Mononuclear cell (primary cell): ENCODE data around the gene STX17. TPM values are rescaled to one million over a fixed set of nuclear protein-coding genes. Genes with fewer than 3 reads are reported as not detected.
A peak's percentile ranks its signal among the peaks of the same experiment; 100 is the strongest.

Experiments used
- H3K27me3 ChIP-seq: 2 replicates; pipeline ENCODE4 v1.6.0; 2011; ENCODE audit warnings: low read length, control low read depth; ENCODE audit not compliant: insufficient read depth
- H3K4me1 ChIP-seq: 2 replicates; pipeline ENCODE4 v1.5.1; 2011; ENCODE audit warnings: mild to moderate bottlenecking, low read length, control low read depth; ENCODE audit not compliant: insufficient read depth
- H3K4me3 ChIP-seq: 2 replicates; pipeline ENCODE4 v1.5.1; 2011; ENCODE audit warnings: mild to moderate bottlenecking, low read length, moderate library complexity
- H3K9me3 ChIP-seq: 2 replicates; pipeline ENCODE4 v1.5.1; 2011; ENCODE audit warnings: low read depth, mild to moderate bottlenecking, control low read depth, low read length
- total RNA-seq: library from RNA; depleted of rRNA; stranded (reverse); fragments of >200 nt; gene quantifications from one replicate; pipeline ENCODE4 v1.2.3, GENCODE V29; 2012

STX17 gene
- total RNA-seq, 1 donor: 25.4 TPM

DNA sequence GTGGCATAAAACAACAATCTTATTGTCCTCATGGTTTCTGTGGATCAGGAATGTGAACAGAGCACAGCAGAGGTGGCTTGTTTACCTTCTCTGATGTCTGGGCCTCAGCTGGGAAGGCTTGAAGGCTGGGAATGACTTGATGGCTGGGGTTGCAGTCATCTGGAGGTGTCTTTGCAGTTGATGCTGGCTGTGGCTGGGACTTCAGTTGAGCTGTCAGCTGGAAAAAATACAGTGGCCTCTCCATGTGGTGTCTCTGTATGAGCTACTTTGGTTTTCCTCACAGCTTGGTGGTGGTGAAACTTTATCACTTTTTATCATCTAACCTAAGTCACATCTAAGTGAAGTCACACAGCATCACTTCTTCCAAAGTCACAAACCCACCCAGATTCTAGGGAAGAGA is 24.7 kb upstream of the STX17 start:
- no peaks in the 10 kb centered on the region for H3K9me3 ChIP-seq
- H3K4me3 ChIP-seq: no peak overlapping the region
- H3K4me1 ChIP-seq: no peaks in the 10 kb centered on the region
- no peaks in the 10 kb centered on the region for H3K27me3 ChIP-seq

DNA sequence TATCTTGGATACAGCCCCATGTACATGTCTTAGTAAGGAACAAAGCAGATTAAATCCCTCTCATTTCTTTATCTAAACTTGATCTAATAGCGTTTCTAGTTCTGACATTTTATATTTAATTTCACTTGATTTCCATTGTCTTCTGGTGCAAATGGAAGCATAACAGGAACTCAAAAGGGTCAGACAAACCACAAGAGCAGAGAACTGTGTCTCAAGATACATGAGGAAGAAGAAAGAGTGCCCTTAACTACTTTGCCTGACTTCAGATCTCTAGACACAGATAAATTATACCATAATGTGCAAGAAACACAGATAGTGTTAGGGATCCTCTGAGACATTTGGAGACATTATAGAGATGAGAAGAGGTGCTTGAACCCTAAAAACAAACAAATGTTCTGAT is 20.7 kb upstream of the STX17 start:
- H3K4me3 ChIP-seq: no peak overlapping the region
- H3K27me3 ChIP-seq: no peaks in the 10 kb centered on the region
- H3K4me1 ChIP-seq: no peaks in the 10 kb centered on the region
- no peaks in the 10 kb centered on the region for H3K9me3 ChIP-seq

DNA sequence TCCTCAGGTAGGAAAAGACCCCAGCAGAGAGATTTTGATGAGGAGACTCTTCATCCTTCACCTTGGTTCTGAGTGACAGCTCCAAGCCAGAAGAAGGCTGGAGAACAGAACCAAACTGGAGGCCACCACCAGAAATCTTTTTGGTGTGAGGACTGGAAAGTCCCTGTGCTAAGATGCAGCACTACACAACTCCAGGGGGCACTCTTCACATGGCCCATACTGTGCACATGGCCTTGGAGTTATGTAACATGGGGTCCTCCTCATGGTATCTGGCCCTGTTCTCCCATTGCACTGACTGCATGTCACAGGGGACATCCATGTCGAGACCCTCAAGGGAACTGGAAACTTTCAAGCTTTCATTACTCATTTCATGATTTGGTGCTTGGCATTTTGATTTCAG is 17.3 kb upstream of the STX17 start:
- Histone ChIP-seq H3K4me3 (no peak overlapping the region), H3K4me1 (no peaks in the 10 kb centered on the region), H3K9me3 (no peaks in the 10 kb centered on the region), H3K27me3 (no peaks in the 10 kb centered on the region)

DNA sequence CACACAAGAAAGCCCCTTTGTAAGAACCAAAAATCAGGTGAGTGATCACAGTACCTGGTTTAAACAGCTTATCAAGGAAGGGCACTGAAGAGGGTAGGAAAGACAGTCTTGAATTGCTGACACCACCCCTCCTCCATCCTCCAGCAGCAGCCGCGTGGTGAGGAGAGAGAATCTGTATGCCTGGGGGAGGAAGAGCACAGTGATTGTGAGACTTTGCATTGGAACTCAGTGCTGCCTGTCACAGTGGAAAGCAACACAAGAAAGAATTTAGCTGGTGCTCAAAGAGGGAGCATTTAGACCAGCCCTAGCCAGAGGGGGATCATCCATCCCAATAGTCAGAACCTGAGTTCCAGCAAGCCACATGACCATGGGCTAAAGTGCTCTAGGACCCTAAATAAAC is 11.6 kb upstream of the STX17 start:
- Histone ChIP-seq H3K9me3 (no peaks in the 10 kb centered on the region), H3K27me3 (no peaks in the 10 kb centered on the region), H3K4me3 (no peak overlapping the region), H3K4me1 (no peaks in the 10 kb centered on the region)

DNA sequence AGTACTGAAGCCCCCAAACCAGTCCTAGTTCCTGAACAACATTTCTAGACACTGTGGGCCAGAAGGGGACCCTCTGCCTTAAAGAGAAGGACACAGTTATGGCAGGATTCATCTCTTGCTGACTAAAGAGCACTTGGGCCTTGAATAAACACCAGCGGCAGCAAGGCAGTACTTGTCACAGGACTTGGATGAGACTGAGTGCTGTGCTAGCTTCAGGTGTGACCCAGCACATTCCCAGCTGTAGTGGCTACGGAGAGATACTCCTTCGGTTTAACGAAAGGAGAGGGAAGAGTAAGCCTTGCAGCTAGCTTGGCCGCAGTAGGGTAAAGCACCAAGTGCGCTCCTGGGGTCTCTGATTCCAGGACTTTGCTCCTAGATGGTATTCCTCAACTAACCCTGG is 10.9 kb upstream of the STX17 start:
- no peaks in the 10 kb centered on the region for H3K9me3 ChIP-seq
- no peak overlapping the region for H3K4me3 ChIP-seq
- no peaks in the 10 kb centered on the region for H3K27me3 ChIP-seq
- H3K4me1 ChIP-seq: no peaks in the 10 kb centered on the region

DNA sequence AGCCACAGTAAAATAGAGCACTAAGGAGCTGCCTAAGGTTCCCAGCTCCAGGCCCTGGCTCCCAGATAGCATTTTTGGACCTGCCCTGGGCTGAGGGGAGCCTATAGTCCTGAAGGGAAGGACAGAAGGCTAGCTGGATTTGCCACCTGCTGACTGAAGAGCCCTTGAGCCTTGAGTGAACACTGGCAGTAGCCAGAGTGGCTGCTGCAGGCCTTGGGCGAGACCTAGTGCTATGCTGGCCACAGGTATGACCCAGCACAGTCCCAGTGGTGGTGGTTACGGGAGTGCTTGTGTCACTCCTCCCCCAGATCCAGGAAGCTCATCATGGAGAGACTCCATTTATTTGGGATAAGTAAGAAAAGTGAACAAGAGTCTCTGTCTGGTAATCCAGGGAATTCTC is 10.3 kb upstream of the STX17 start:
- H3K4me1 ChIP-seq: no peaks in the 10 kb centered on the region
- no peaks in the 10 kb centered on the region for H3K9me3 ChIP-seq
- no peak overlapping the region for H3K4me3 ChIP-seq
- no peaks in the 10 kb centered on the region for H3K27me3 ChIP-seq

DNA sequence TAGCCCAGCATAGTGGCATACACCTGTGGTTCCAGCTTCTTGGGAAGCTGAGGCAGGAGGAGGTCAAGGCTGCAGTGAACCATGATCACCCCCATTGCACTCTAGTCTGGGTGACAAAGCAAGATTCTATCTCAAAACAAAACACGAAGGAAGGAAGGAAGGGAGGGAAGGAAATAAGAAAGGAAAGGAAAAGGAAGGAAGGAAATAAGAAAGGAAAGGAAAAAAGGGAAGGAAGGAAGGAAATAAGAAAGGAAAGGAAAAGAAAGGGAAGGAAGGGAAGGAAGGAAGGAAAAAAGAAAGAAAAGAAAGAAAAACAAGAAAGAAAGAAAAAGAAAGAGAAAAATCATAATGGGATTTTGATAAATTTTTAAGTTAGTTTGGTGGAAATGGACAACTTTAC is 3.1 kb upstream of the STX17 start:
- H3K27me3 ChIP-seq: no peaks in the 10 kb centered on the region
- peaks cover 17% of the 10 kb centered on the region for H3K4me1 ChIP-seq
- H3K4me3 ChIP-seq: no peak overlapping the region
- no peaks in the 10 kb centered on the region for H3K9me3 ChIP-seq

DNA sequence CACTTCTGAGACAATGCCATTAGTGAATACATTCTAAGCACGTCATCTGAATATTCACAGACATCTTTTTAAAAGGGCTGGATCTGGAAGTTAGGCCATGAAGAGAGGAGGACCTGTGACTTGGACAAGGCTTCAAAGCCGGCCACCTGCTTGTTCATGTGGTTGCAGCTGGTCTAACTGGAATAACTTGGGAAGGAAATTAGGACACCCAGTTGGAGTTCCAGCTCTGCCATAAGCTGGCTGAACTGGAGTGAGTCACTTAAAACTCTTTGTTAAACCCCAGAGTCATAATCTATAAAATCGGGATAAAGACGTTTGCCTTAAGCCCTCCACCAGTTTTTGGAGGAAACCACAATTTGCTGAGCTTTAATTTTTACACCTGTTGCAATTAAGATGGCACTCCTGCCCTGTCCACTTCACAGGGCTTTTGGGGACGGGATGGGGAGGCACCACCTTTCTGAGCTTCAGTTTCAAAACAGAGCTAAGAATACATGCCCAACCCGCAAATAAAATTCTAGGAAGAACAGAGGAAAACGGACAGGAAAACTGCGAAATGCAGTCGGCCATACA is 536 bp upstream of the STX17 start:
- Histone ChIP-seq H3K9me3 (no peaks in the 10 kb centered on the region), H3K27me3 (no peaks in the 10 kb centered on the region), H3K4me3 (peak overlapping the region; percentile 98), H3K4me1 (peaks cover 17% of the 10 kb centered on the region)

DNA sequence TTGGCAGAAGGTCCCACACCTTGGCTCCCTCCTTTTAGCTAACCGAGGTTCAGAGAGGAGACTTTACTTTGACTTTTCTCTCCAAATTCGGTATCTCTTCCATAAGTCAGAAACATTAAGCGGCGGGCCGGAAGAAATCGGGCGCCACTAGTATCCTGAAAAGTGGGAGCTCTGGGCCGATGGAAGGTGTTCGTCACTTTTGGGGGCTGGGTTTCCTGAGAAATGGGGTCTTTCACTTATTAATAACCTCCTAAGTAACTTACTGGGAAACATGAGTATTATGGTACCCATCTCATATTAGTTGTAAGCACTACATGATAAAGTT is 716 bp downstream of the STX17 start:
- Histone ChIP-seq H3K4me3 (peak overlapping the region; percentile 98), H3K9me3 (no peaks in the 10 kb centered on the region), H3K27me3 (no peaks in the 10 kb centered on the region), H3K4me1 (peaks cover 17% of the 10 kb centered on the region)

DNA sequence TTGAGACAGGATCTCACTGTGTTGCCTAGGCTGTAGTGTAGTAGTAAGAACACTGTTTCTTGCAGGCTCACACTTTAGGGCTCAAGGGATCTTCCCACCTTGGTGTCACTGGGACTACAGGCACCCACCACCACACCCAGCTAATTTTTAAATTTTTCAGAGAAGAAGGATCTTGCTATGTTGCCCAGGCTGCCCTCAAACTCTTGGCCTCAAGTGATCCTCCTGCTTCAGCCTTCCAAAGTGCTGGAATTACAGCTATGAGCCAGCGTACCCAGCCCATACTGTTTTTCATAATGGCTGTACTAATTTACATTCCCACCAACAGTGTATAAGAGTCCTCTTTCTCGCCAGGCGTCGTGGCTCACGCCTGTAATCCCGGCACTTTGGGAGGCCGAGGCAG is 5.1 kb downstream of the STX17 start:
- no peaks in the 10 kb centered on the region for H3K27me3 ChIP-seq
- no peaks in the 10 kb centered on the region for H3K9me3 ChIP-seq
- H3K4me1 ChIP-seq: peaks cover 11% of the 10 kb centered on the region
- no peak overlapping the region for H3K4me3 ChIP-seq

DNA sequence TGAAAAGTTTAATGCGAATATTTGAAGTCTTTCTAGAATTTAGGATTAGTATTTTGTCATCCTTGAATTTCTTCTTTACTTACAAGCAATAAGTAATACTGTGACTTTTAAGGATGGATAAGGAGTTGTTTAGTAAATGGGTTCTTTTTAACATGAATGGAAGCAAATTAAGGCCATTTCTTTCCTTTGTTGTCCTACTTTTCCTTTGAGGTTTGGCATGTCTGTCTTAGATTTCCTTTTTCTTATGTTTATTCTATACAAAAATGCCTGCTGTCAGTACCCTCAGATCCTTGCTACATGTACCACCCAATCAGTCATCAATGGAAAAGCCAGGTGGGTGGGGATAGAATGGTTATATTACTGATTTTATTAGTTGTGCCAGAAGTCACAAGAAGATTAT is 10.2 kb downstream of the STX17 start:
- no peaks in the 10 kb centered on the region for H3K4me1 ChIP-seq
- H3K27me3 ChIP-seq: no peaks in the 10 kb centered on the region
- no peaks in the 10 kb centered on the region for H3K9me3 ChIP-seq
- no peak overlapping the region for H3K4me3 ChIP-seq

DNA sequence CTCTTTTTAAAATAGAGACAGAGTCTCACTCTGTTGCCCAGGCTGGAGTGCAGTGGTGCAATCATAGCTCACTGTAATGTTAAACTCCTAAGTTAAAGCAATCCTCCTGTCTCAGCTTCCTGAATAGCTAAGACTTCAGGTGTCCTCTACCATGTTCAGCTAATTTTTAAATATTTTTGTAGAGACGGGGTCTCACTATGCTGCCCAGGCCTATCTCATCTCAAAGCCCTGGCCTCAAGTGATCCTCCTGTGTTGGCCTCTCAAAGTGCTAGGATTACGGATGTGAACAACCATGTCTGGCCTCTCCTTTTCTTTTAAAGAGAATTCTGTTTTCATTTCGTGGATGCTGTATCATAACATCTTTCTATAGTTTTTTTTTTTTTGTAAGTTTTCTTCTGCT is 11.7 kb downstream of the STX17 start:
- Histone ChIP-seq H3K4me3 (no peak overlapping the region), H3K9me3 (no peaks in the 10 kb centered on the region), H3K4me1 (no peaks in the 10 kb centered on the region), H3K27me3 (no peaks in the 10 kb centered on the region)

DNA sequence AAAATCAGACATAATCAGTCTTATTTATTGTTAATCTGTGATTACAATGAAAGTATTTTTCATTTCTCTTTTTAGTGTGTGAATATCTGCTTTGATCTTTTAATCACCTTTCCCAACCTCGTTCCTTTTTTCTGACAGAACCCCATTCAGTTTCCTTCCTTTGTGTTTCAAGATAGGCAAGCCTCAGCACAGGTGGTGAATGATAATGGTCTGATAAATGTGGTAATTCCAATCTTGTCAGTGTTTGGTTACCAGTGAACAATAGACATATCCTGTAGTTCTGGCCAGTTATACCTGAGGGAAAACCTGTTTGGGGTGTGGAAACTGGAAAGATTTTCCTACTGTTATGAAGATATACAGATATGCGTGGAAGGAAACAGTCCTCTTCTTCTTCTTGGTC is 13.5 kb downstream of the STX17 start:
- Histone ChIP-seq H3K9me3 (no peaks in the 10 kb centered on the region), H3K4me1 (no peaks in the 10 kb centered on the region)

DNA sequence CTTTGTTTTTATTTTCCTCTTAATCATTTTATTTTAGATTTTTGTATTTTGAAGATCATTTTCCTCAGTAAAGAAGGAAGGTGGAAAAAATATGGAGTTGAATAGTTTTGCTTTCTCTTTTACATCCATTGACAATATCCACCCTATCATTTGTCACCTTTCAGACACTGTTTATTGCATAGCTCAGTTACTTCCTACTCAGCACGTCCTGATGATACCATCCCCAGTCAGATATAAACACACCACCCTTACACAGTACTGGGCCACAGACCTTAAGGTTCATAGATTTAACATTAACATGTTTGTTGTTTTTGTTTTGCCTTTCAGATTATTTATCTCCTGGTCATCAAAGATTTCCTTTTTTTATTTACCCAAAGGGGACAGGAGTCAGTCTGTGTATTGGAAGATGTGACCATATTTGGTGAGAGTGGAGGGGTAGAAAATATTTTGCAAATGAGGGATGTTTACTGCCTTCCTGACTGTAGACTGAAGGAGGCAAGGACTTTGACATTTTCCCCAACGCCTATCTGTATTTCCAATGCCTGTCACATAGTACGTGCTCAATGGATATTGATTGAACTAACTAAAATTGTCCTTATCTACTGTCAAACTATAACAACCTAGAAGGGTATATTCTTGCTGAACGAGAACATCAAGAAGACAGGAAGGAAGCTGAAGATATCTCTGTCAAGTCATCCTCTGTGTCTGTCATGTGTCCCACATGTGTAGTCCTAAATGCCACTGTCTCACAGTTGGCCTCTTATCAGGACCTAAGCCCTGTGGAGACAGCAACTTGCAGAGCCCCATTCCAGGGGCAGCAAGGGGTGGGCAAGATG is 15.6 kb downstream of the STX17 start:
- Histone ChIP-seq H3K27me3 (no peaks in the 10 kb centered on the region), H3K4me1 (no peaks in the 10 kb centered on the region), H3K9me3 (peaks cover 8% of the 10 kb centered on the region), H3K4me3 (no peak overlapping the region)

More for the DNA sequence above, 13.5 kb downstream of the STX17 start:
- H3K4me3 ChIP-seq: no peak overlapping the region
- no peaks in the 10 kb centered on the region for H3K27me3 ChIP-seq

DNA sequence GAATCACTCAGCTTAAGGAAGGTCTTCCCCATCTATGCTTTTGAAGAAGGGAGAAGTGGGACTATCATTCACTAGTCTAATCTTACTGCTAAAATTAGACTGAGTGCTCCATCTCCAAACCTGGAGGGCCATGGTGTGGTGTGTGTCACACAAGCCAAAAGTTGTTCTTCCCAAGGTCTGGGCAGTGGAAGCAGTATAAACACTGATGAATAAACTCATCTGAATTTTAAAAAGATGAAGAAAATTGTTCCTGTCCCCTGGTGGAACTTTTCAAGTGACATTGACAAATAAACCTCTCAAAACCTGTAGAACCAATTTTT is 16.2 kb downstream of the STX17 start:
- Histone ChIP-seq H3K27me3 (no peaks in the 10 kb centered on the region), H3K4me1 (no peaks in the 10 kb centered on the region), H3K4me3 (no peak overlapping the region), H3K9me3 (peaks cover 8% of the 10 kb centered on the region)

DNA sequence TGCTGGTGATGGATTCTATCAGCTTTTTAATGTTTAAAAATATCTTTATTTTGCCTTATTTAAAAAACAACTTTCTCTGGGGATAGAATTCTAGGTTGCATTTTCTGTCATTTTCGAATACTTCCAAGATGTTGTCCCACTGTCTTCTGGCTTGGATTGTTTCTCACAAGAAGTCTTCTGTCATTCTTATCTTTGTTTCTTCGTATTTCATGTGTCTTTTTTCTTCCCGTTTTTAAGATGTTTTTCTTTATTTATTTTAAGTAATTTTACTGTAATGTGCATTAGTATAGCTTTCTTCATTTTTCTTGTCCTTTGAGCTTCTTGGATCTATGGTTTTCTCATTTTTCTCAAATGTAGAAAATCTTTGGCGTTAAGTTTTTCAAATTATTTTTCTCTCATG is 19.1 kb downstream of the STX17 start:
- Histone ChIP-seq H3K4me1 (no peaks in the 10 kb centered on the region), H3K9me3 (peaks cover 8% of the 10 kb centered on the region), H3K27me3 (no peaks in the 10 kb centered on the region), H3K4me3 (no peak overlapping the region)
